ENCODE data around the gene EPS15.

EPS15 gene

DNA sequence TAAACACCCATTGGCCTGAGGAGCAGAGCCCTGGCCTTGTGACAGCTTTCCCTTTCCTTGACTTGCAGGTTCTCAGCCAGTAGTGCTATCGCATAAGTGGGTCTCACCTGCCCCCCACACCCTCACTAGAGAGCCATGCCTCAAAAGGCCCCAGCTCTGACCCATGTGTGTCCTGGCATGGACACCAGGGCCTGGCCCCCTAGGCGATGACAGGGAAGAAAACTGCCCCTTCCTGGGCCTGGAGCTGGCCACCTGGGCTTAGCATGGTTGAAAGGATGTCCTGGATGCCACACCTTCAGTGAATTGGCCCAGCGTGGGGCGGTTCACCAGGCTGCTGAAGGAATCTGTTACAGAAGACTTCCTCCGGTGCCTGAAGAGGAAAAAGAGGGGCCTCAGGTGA is 207.2 kb downstream of the EPS15 start:
- DNase-seq: no peak

DNA sequence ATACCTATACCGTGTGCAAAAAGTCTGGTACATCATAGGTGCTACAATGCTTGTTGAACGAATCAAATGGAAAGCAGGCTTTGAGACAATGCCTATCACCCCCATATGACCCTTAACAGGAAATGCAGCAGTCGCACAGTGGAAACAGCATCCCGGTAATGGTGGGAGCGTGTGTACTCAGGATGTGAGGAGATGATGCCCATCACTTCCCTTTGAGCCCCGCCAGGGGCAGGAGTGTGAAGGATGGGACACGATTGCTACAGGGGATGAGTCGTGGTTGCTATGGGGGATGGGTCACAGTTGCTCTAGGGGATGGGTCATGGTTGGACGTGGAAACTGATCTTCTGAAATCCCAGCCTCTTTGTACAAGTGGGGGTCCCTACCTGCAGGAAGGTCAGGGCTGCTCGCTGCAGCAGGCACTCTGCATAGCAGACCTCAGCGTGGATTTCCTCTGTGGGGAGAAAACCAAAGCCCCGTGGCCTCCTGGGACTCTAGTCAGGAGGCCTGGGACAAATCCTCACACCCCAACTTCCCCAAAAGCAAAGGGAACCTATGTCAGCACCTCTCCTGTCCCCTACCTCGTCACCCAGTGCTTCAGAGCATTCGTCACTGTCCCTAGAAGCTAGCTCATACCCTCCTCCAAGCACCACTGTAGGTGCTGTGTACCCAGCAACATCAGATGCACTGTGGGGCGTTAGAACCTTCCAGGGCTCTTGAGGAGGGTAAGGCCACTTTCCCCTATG is 208.0 kb downstream of the EPS15 start:
- DNase-seq: no peak

DNA sequence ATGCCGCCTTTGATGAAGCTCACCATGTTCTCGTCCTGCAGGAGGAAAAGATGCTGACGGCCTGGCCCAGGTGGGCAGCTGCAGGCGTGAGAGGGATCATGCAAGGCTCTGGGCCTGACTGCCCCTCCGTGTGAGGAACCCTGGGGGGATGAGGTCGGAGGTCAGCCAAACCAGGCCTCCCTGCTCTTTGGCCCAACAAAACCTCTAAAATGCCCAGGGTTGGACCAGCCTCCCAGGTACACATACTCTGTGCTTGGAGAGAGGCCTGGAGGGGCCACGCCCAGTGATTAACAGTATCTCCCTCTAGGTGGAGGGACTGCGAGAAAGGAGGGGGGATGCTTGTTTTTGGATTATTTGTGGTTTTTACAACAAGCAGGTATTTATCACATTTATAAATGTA is 209.8 kb downstream of the EPS15 start:
- no peak for DNase-seq

DNA sequence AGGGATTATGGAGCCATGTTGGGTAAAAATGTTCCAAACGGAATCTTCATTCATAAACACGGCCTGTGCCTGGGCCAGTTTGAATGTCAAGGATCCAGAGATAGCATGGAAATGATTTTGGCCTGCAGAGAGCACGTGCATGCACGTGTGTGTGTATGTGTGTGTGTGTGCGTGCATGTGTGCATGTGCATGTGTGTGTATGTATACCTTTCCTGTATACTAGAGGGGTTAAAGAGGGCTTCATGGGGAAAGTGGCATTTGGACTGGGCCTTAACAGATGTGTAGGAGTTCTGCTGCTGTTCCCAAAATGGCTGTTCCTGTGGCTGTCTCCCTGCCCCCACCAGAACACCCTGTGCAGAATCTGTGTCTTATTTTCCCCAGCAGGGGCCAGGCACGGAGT is 210.4 kb downstream of the EPS15 start:
- DNase-seq: no peak

DNA sequence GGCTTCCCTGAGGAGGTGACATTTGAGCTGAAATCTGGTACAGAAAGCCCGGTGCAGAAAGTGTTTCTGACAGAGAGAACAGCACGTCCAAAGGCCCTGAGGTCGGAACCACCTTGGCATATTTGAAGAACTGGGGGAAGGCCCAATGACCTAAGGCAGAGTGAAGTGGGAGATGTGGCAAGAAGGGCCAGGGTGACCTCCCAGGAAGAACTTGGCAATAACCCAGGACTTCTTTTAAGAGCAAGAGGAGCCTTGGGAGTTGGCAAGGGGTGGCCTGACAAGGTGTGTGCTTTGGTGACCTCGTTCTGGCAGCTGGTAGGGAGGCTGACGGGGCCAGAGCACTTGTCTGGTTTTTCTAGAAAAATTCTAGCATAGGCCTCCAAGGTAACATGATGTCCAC is 212.1 kb downstream of the EPS15 start:
- no peak for DNase-seq

DNA sequence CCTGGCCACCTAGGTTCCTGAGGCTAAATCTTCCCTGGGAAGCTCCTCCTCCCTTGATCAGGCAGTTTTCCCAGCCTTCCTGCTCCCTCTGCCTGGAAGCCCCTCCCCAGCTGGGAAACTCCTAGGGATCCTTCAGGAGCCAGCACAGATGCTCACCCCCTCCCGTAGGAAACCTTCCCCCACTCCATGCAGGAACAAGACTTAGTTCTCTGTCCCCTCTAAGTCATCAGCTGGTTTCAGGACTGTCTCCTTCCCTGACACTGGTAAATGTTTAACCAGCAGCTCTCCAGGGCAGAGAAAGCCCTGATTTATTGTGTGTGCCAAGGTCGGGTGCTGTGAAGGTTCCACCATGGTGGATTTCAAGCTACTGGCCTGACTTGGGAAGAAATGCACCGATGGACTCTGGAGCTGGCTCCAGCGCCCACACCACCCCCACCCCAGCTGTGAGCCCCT is 213.7 kb downstream of the EPS15 start:
- DNase-seq: no peak

DNA sequence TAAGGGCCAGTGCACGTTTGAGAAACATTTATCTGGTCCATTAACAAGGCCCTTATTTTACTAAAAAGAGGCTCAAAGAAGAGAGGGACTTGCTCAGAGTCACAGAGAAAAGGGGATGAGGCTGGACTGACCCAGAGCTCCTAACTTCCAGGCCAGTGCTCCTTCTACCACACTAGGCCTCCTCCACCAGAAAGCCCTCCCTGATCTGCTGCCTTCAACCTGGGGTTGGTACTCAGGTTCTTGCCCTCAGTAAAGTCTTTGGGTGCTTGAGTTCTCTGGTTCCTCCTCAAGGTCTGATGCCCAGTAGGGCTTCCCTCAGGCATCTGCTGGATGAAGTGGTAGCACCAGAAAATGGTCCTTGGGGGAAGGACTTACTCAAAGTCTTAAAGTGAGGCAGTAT is 214.7 kb downstream of the EPS15 start:
- DNase-seq: no peak
